HK-2 (cell line): Measurements from ENCODE around the gene ABCF2.

Source experiments
- DNase-seq: peaks from one replicate; pipeline ENCODE4 v3.0.0-alpha.2; 2018; ENCODE audit not compliant: unreplicated experiment

ABCF2 gene

GRCh38 chr7:151195616-151196450 is 31.2 kb downstream of the ABCF2 start:
- DNase-seq = no peak

- no peak for DNase-seq
Measured at GRCh38 chr7:151194188-151194587, 32.8 kb downstream of the ABCF2 start.

- no peak for DNase-seq
Measured at GRCh38 chr7:151193203-151193978, 33.6 kb downstream of the ABCF2 start.

GRCh38 chr7:151192002-151192539 is 34.9 kb downstream of the ABCF2 start:
- DNase-seq = no peak

- DNase-seq = no peak
Measured at GRCh38 chr7:151191544-151191943, 35.5 kb downstream of the ABCF2 start.

- DNase-seq = no peak
Measured at GRCh38 chr7:151189038-151189437, 38.0 kb downstream of the ABCF2 start.

- DNase-seq = no peak
Measured at GRCh38 chr7:151188252-151188542, 38.8 kb downstream of the ABCF2 start.

GRCh38 chr7:151187409-151188251 is 39.4 kb downstream of the ABCF2 start:
- DNase-seq = no peak

GRCh38 chr7:151186640-151187408 is 40.2 kb downstream of the ABCF2 start, which contains the start of gene ASB10:
ASB10 (minus strand) TSS chr7:151187250; CDS start chr7:151187130, 120 bp downstream.
- DNase-seq = no peak

- DNase-seq = no peak
Measured at GRCh38 chr7:151185762-151186639, 41.0 kb downstream of the ABCF2 start.

GRCh38 chr7:151181011-151181431 is 46.0 kb downstream of the ABCF2 start:
- no peak for DNase-seq

GRCh38 chr7:151179946-151180345 is 47.1 kb downstream of the ABCF2 start:
- no peak for DNase-seq

GRCh38 chr7:151179287-151179860 is 47.6 kb downstream of the ABCF2 start:
- DNase-seq = no peak

GRCh38 chr7:151178831-151179230 is 48.2 kb downstream of the ABCF2 start:
- no peak for DNase-seq

- DNase-seq = no peak
Measured at GRCh38 chr7:151178236-151178635, 48.8 kb downstream of the ABCF2 start.

GRCh38 chr7:151177310-151177709 is 49.7 kb downstream of the ABCF2 start:
- no peak for DNase-seq

- no peak for DNase-seq
Measured at GRCh38 chr7:151176401-151176800, 50.6 kb downstream of the ABCF2 start.

GRCh38 chr7:151175793-151176311 is 51.2 kb downstream of the ABCF2 start:
- no peak for DNase-seq

GRCh38 chr7:151175047-151175792 is 51.8 kb downstream of the ABCF2 start:
- DNase-seq = no peak
